Suppressor macrophage (primary cell): ENCODE results near the gene LEF1.

ENCODE experiments used
- DNase-seq, 4 experiments: peaks; one replicate each; pipeline ENCODE4 v3.0.0-alpha.2; 2020 to 2022
- total RNA-seq, 17 experiments: gene quantifications; one replicate each; lab custom pipeline; 2026; ENCODE audit warnings: mixed read lengths in 6 of 17, inconsistent platforms in 3 of 17; lab: John Stamatoyannopoulos, UW

LEF1 gene
- 0 to 3.2 (median 0.25) reads per million in 17 experiments for total RNA-seq

GRCh38 chr4:108168671-108169523 lies at the start of gene LEF1:
Gene LEF1, minus strand, starts transcription at chr4:108168932. Its CDS starts 1,165 bp downstream, at chr4:108167767.
- peak in 2 of 4 experiments; percentile 10 to 24 for DNase-seq

- DNase-seq = no peak
These were observed 47.8 kb upstream of the LEF1 start for GRCh38 chr4:108216510-108216909.

GRCh38 chr4:108215055-108215454 lies 46.3 kb upstream of the LEF1 start:
- DNase-seq = no peak

GRCh38 chr4:108213723-108214122 lies 45.0 kb upstream of the LEF1 start:
- no peak for DNase-seq

GRCh38 chr4:108213308-108213707 lies 44.6 kb upstream of the LEF1 start:
- DNase-seq = no peak

- no peak for DNase-seq
These were observed 42.5 kb upstream of the LEF1 start for GRCh38 chr4:108210989-108211835.

GRCh38 chr4:108209489-108209888 lies 40.8 kb upstream of the LEF1 start:
- no peak for DNase-seq

- no peak for DNase-seq
These were observed 37.1 kb upstream of the LEF1 start for GRCh38 chr4:108205859-108206258.

- DNase-seq = no peak
These were observed 35.8 kb upstream of the LEF1 start for GRCh38 chr4:108204518-108204917.

GRCh38 chr4:108203377-108203776 lies 34.6 kb upstream of the LEF1 start:
- DNase-seq = no peak

- no peak for DNase-seq
These were observed 33.0 kb upstream of the LEF1 start for GRCh38 chr4:108201774-108202173.

- no peak for DNase-seq
These were observed 31.1 kb upstream of the LEF1 start for GRCh38 chr4:108199881-108200280.

GRCh38 chr4:108193886-108194672 lies 25.3 kb upstream of the LEF1 start:
- no peak for DNase-seq

- no peak for DNase-seq
These were observed 24.2 kb upstream of the LEF1 start for GRCh38 chr4:108192935-108193334.

GRCh38 chr4:108192056-108192455 lies 23.3 kb upstream of the LEF1 start:
- no peak for DNase-seq

GRCh38 chr4:108191269-108191914 lies 22.7 kb upstream of the LEF1 start:
- no peak for DNase-seq

GRCh38 chr4:108188770-108189169 lies 20.0 kb upstream of the LEF1 start:
- DNase-seq = no peak

GRCh38 chr4:108185252-108185651 lies 16.5 kb upstream of the LEF1 start:
- no peak for DNase-seq

GRCh38 chr4:108184453-108185049 lies 15.8 kb upstream of the LEF1 start:
- no peak for DNase-seq

GRCh38 chr4:108181704-108182103 lies 13.0 kb upstream of the LEF1 start:
- no peak for DNase-seq

GRCh38 chr4:108180513-108180912 lies 11.8 kb upstream of the LEF1 start:
- DNase-seq = no peak

- DNase-seq = no peak
These were observed 7.2 kb upstream of the LEF1 start for GRCh38 chr4:108175966-108176365.
